Measurements from ENCODE around the gene SPATS2L. TPM values are rescaled to one million over a fixed set of nuclear protein-coding genes. Genes with fewer than 3 reads are reported as not detected.
A peak's percentile ranks its signal among the peaks of the same experiment; 100 is the strongest.

Gene SPATS2L
- total and polyA plus RNA-seq, 2 of the 13 experiments (the other 11 are each of a cell fraction or from before 2014, with no cell fraction given): 154 to 212 TPM

DNA sequence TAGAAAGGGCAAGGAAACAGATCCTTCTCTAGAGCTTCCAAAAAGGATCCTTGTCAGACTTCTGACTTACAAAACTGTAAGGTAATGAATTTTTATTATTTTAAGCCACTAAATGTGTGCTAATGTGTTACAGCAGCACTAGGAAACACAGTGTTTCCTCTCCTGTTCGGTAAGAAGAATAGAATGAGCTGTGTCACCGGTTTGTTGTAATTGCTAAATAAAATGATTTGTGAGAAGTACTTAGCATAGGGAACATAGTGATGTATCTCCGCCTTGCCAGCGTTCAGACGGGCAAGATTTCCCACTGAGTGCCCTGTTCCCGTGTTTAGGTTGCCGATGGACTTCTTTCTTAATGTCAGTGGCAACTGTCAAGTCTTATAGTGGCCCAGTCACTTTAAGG is 57.6 kb downstream of the SPATS2L start:
- peaks cover 7 to 20% of the 10 kb centered on the region in 2 experiments; a peak in 4 of 5 replicates for H3K36me3 ChIP-seq (replicated peaks in 1 of 2; ENCODE audit: control insufficient read depth in 1 of 2, insufficient read depth in 2 of 2, low read length in 2 of 2)
- intact Hi-C loops (cut with micrococcal nuclease; ENCODE audit: unreplicated experiment) (loop anchor here (10.0 kb wide), 1 partner anchor 379 kb away; no protein-coding TSS in a partner anchor), in situ Hi-C loops (cut with HindIII; ENCODE audit: extremely low pct_ligation_motif_present, low pct_unique_long_range_greater_than_20kb) (no loop called here)
- H3K4me3 ChIP-seq (replicated peaks in 1 of 3; ENCODE audit: insufficient read depth in 1 of 3, low read depth in 2 of 3, low read length in 3 of 3): no peak overlapping the region
- TF ChIP-seq RAD21 (CRISPR knock-in tag; IDR thresholded peaks at IDR 0.05): no peak
- no peak for TF ChIP-seq MZF1 (CRISPR knock-in tag; IDR thresholded peaks at IDR 0.05; ENCODE audit: borderline replicate concordance)
- TF ChIP-seq POLR2G (IDR thresholded peaks at IDR 0.05; ENCODE audit: low read depth, low read length): peak; percentile 29; the same call in 1 of the 2 replicates
- TF ChIP-seq SSRP1 (CRISPR knock-in tag; IDR thresholded peaks at IDR 0.05): 0 out of 2 replicates have a peak, but pooled peaks have one; percentile 13
- TF ChIP-seq ZNF660 (CRISPR knock-in tag; IDR thresholded peaks at IDR 0.05; ENCODE audit: borderline replicate concordance, low read depth): no peak
- ATAC-seq (no peak), DNase-seq (ENCODE audit: low spot score) (no peak), FAIRE-seq (no peak)
- H3K79me2 ChIP-seq (ENCODE audit: insufficient read depth, low read length): peaks cover 94% of the 10 kb centered on the region
- no TSS peak for BruUV-seq (replicated peaks)
- ChIA-PET CTCF (ENCODE audit: low intra/inter-chr PET ratio, low total read pairs) (no interaction called here), POLR2A (interaction anchor here (1.0 to 1.7 kb wide), 3 partner anchors 12 to 61 kb away, joined by 4 to 5 read pairs (median 4); partner anchors contain the start of gene SPATS2L)
- H3K27ac ChIP-seq (ENCODE audit: extremely low read length, insufficient read depth, low read length): no peak overlapping the region
- no peak overlapping the region for H3K9ac ChIP-seq (ENCODE audit: insufficient read depth, low read depth, low read length)
- H3K4me2 ChIP-seq (ENCODE audit: low read depth, low read length): no peak overlapping the region
- peaks cover 79% of the 10 kb centered on the region for H3K4me1 ChIP-seq (ENCODE audit: insufficient read depth, low read length)
- H4K20me1 ChIP-seq (ENCODE audit: insufficient read depth, low read length): peaks cover 30% of the 10 kb centered on the region
- WGBS (ENCODE audit: low lambda C conversion rate): 94% methylated on average over 7 of the region's 7 CpGs
- no peaks in the 10 kb centered on the region for H3K27me3 ChIP-seq (ENCODE audit: control insufficient read depth in 1 of 2, insufficient read depth in 2 of 2, low read length in 2 of 2)
- no peak overlapping the region for H2AFZ ChIP-seq (ENCODE audit: low read length)
- H3K9me3 ChIP-seq (ENCODE audit: low read length): no peaks in the 10 kb centered on the region

DNA sequence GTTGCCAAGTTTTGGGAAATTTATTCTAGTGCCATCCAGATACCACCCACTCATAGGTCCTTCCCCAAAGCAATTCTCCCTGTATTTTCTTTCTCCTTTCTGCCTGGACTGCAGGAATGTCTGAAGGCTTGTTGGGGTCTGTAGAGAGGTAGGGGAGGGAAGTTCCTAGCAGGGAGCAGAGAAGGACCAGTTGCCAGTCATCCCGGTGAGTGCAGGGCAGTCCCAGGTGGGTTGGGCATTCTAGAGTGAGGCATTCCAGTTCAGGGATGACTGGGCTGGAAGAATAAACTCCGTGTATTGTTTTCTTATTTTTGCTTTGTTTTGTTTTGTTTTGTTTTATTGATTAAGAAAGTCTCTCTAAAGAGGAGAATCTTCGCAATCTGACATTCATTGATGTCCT is 58.1 kb downstream of the SPATS2L start:
- H3K4me1 ChIP-seq (ENCODE audit: insufficient read depth, low read length): peaks cover 74% of the 10 kb centered on the region
- FAIRE-seq (no peak), DNase-seq (ENCODE audit: low spot score) (no peak), ATAC-seq (peak; percentile 31)
- POLR2A ChIA-PET: interaction anchor here (1.4 to 1.7 kb wide), 2 partner anchors 12 to 59 kb away, joined by 4 to 5 read pairs; partner anchors contain the start of gene SPATS2L
- peaks cover 6 to 15% of the 10 kb centered on the region in 2 experiments; a peak in 4 of 5 replicates for H3K36me3 ChIP-seq (replicated peaks in 1 of 2; ENCODE audit: control insufficient read depth in 1 of 2, insufficient read depth in 2 of 2, low read length in 2 of 2)
- peak overlapping the region; percentile 1 for H3K27ac ChIP-seq (ENCODE audit: extremely low read length, insufficient read depth, low read length)
- no peaks in the 10 kb centered on the region for H3K9me3 ChIP-seq (ENCODE audit: low read length)
- in situ Hi-C loops (cut with HindIII; ENCODE audit: extremely low pct_ligation_motif_present, low pct_unique_long_range_greater_than_20kb) (no loop called here), intact Hi-C loops (cut with micrococcal nuclease; ENCODE audit: unreplicated experiment) (loop anchor here (10.0 kb wide), 1 partner anchor 380 kb away; no protein-coding TSS in a partner anchor)
- H4K20me1 ChIP-seq (ENCODE audit: insufficient read depth, low read length): peaks cover 30% of the 10 kb centered on the region
- BruUV-seq (replicated peaks): no TSS peak
- TF ChIP-seq RBM22 (optimal IDR thresholded peaks at IDR 0.05; ENCODE audit: low read length): peak; percentile 62
- no peak for TF ChIP-seq FOXA3 (CRISPR knock-in tag; IDR thresholded peaks at IDR 0.05)
- H3K4me3 ChIP-seq (replicated peaks in 1 of 3; ENCODE audit: insufficient read depth in 1 of 3, low read depth in 2 of 3, low read length in 3 of 3): no peak overlapping the region
- CTCF ChIA-PET (ENCODE audit: low intra/inter-chr PET ratio, low total read pairs): no interaction called here
- no peaks in the 10 kb centered on the region for H3K27me3 ChIP-seq (ENCODE audit: control insufficient read depth in 1 of 2, insufficient read depth in 2 of 2, low read length in 2 of 2)
- H3K79me2 ChIP-seq (ENCODE audit: insufficient read depth, low read length): peaks cover 94% of the 10 kb centered on the region
- no peak overlapping the region for H3K9ac ChIP-seq (ENCODE audit: insufficient read depth, low read depth, low read length)
- H2AFZ ChIP-seq (ENCODE audit: low read length): no peak overlapping the region
- 86% methylated on average over 3 of the region's 3 CpGs for WGBS (ENCODE audit: low lambda C conversion rate)
- no peak overlapping the region for H3K4me2 ChIP-seq (ENCODE audit: low read depth, low read length)
